GM19240 (cell line): ENCODE measurements around the gene CAMTA1.

Experiments used
- DNase-seq: peaks from one replicate; pipeline ENCODE4 v3.0.0; 2011; ENCODE audit warnings: low spot score; ENCODE audit not compliant: insufficient read length

CAMTA1 gene

GRCh38 chr1:7278045-7278444 is 492.8 kb downstream of the CAMTA1 start:
- DNase-seq: no peak

- no peak for DNase-seq
Measured at GRCh38 chr1:7278827-7279765, 493.8 kb downstream of the CAMTA1 start.

GRCh38 chr1:7279769-7280168 is 494.5 kb downstream of the CAMTA1 start:
- DNase-seq: no peak

GRCh38 chr1:7280347-7280960 is 495.2 kb downstream of the CAMTA1 start:
- no peak for DNase-seq

GRCh38 chr1:7281821-7282220 is 496.6 kb downstream of the CAMTA1 start:
- no peak for DNase-seq

- DNase-seq: no peak
Measured at GRCh38 chr1:7284839-7285435, 499.7 kb downstream of the CAMTA1 start.

GRCh38 chr1:7285856-7286454 is 500.7 kb downstream of the CAMTA1 start:
- DNase-seq: no peak

- DNase-seq: no peak
Measured at GRCh38 chr1:7287013-7287412, 501.8 kb downstream of the CAMTA1 start.

- no peak for DNase-seq
Measured at GRCh38 chr1:7288992-7289391, 503.7 kb downstream of the CAMTA1 start.

- no peak for DNase-seq
Measured at GRCh38 chr1:7289694-7290093, 504.4 kb downstream of the CAMTA1 start.

- no peak for DNase-seq
Measured at GRCh38 chr1:7290971-7291970, 506.0 kb downstream of the CAMTA1 start.

GRCh38 chr1:7292036-7292681 is 506.9 kb downstream of the CAMTA1 start:
- DNase-seq: no peak

- no peak for DNase-seq
Measured at GRCh38 chr1:7292714-7293419, 507.6 kb downstream of the CAMTA1 start.

- DNase-seq: no peak
Measured at GRCh38 chr1:7293702-7294629, 508.7 kb downstream of the CAMTA1 start.

GRCh38 chr1:7294636-7295035 is 509.4 kb downstream of the CAMTA1 start:
- no peak for DNase-seq

GRCh38 chr1:7295946-7296345 is 510.7 kb downstream of the CAMTA1 start:
- no peak for DNase-seq

GRCh38 chr1:7296968-7297367 is 511.7 kb downstream of the CAMTA1 start:
- DNase-seq: no peak

- DNase-seq: no peak
Measured at GRCh38 chr1:7298145-7298544, 512.9 kb downstream of the CAMTA1 start.
